ENCODE results near the gene NPL.

DNA sequence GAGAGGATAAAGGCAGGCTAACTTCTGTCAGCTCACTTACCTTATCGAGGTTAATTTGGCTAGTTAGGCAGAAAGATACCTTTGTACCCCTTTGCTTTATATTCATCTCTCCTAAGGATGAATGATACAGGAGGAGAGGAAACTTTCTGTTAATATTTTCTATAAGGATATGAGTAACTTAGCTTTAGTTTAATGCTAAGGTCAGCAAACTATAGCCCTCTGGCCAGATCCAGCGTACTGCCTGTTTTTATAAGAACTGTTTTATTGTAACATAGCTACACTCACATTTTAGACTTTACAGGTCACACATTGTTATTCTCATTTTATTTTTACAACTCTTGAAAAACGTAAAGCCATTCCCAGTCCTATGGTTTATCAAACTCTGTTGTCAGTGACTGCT, 67.6 kb downstream of the NPL start:
- TF ChIP-seq CTCF (IDR thresholded peaks at IDR 0.05; ENCODE audit: low read depth, low read length) (no peak), EZH2phosphoT487 (IDR thresholded peaks at IDR 0.05; ENCODE audit: low read depth) (no peak)

All from OCI-LY3 (cell line).